ENCODE data around the gene BTAF1. TPM values are rescaled to one million over a fixed set of nuclear protein-coding genes. Genes with fewer than 3 reads are reported as not detected.
"Not testable (repeated sequence)": the region's sequence is repeated elsewhere in the genome, so short reads cannot be mapped to it uniquely, and the experiment has no call there.

Gene BTAF1
- total RNA-seq, 1 experiment from 2014 or later = 33.8 TPM

DNA sequence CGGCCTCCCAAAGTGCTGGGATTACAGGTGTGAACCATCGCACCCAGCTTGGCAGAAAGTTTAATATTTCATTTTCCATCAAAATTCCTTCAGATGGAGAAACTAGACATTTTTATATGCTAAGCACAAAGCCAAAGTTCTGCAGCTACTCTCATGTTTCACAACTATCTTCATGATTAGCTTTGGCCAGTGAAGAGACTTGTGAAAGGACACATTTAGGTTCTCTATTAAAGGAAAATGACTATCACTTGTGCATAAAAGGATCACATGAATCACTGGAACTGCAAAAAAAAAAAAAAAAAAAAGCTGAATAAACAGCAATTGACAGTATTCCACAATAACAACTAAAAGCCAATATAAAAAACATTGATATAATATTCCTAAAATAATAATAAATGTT lies 30.5 kb upstream of the BTAF1 start:
- intact Hi-C loops (cut with micrococcal nuclease; ENCODE audit: unreplicated experiment) (no loop called here), in situ Hi-C loops (cut with HindIII; ENCODE audit: low pct_unique_long_range_greater_than_20kb, low sequenced_read_pairs) (no loop called here)
- H3K27me3 ChIP-seq (ENCODE audit: control insufficient read depth, insufficient read depth, low read length) = no peaks in the 10 kb centered on the region
- no peak for TF ChIP-seq POLR2AphosphoS5 (IDR thresholded peaks at IDR 0.05; ENCODE audit: low read depth, low read length)
- no peak for TF ChIP-seq TCF7L2 (IDR thresholded peaks at IDR 0.05; ENCODE audit: low read depth, low read length)
- TF ChIP-seq, protein P1, sequence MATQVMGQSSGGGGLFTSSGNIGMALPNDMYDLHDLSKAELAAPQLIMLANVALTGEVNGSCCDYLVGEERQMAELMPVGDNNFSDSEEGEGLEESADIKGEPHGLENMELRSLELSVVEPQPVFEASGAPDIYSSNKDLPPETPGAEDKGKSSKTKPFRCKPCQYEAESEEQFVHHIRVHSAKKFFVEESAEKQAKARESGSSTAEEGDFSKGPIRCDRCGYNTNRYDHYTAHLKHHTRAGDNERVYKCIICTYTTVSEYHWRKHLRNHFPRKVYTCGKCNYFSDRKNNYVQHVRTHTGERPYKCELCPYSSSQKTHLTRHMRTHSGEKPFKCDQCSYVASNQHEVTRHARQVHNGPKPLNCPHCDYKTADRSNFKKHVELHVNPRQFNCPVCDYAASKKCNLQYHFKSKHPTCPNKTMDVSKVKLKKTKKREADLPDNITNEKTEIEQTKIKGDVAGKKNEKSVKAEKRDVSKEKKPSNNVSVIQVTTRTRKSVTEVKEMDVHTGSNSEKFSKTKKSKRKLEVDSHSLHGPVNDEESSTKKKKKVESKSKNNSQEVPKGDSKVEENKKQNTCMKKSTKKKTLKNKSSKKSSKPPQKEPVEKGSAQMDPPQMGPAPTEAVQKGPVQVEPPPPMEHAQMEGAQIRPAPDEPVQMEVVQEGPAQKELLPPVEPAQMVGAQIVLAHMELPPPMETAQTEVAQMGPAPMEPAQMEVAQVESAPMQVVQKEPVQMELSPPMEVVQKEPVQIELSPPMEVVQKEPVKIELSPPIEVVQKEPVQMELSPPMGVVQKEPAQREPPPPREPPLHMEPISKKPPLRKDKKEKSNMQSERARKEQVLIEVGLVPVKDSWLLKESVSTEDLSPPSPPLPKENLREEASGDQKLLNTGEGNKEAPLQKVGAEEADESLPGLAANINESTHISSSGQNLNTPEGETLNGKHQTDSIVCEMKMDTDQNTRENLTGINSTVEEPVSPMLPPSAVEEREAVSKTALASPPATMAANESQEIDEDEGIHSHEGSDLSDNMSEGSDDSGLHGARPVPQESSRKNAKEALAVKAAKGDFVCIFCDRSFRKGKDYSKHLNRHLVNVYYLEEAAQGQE (IDR thresholded peaks at IDR 0.05; ENCODE audit: insufficient read depth in 1 of 2, low read depth in 2 of 2, low read length in 1 of 2) = no peak
- TF ChIP-seq, protein P2, sequence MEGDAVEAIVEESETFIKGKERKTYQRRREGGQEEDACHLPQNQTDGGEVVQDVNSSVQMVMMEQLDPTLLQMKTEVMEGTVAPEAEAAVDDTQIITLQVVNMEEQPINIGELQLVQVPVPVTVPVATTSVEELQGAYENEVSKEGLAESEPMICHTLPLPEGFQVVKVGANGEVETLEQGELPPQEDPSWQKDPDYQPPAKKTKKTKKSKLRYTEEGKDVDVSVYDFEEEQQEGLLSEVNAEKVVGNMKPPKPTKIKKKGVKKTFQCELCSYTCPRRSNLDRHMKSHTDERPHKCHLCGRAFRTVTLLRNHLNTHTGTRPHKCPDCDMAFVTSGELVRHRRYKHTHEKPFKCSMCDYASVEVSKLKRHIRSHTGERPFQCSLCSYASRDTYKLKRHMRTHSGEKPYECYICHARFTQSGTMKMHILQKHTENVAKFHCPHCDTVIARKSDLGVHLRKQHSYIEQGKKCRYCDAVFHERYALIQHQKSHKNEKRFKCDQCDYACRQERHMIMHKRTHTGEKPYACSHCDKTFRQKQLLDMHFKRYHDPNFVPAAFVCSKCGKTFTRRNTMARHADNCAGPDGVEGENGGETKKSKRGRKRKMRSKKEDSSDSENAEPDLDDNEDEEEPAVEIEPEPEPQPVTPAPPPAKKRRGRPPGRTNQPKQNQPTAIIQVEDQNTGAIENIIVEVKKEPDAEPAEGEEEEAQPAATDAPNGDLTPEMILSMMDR (IDR thresholded peaks at IDR 0.05) = no peak
- no peak for TF ChIP-seq SIN3A (IDR thresholded peaks at IDR 0.05; ENCODE audit: borderline replicate concordance, insufficient read depth, low read depth, low read length)
- no peak overlapping the region for H3K4me3 ChIP-seq (ENCODE audit: low read depth in 2 of 2, low read length in 2 of 2)
- BruUV-seq (replicated peaks) = no TSS peak
- H3K36me3 ChIP-seq (ENCODE audit: control insufficient read depth, insufficient read depth, low read length) = no peaks in the 10 kb centered on the region
- H3K27ac ChIP-seq (ENCODE audit: low read length) = no peak overlapping the region
- ChIA-PET POLR2A (interaction anchor here (0.6 kb wide), 1 partner anchor 233 kb away, joined by 4 read pairs; no protein-coding TSS in a partner anchor), CTCF (no interaction called here)
- peaks cover 11% of the 10 kb centered on the region for H3K4me1 ChIP-seq (ENCODE audit: control insufficient read depth, insufficient read depth, low read length)
- H3K9me3 ChIP-seq (ENCODE audit: control insufficient read depth, insufficient read depth, low read depth, low read length) = no peaks in the 10 kb centered on the region
- ATAC-seq = no peak
- DNase-seq (ENCODE audit: low read depth, low spot score) = no peak

DNA sequence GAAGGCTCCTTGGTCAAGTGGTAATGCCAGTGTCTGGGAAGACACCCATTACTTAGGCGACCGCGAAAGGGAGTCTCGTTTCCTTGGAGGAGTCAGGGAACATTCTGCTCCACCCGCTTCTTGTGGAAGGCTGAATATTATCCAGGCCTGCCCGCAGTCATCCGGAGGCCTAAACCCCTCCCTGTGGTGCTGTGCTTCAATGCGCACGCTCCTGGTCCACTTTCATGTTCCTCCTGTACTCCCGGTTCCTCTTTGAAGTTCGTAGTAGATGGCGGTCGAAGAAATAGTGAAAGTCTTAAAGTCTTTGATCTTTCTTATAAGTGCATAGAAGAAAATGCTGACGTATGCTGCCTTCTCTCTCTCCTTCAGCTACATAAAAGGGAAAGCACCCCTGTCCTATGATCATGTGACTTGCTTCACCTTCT lies 29.3 kb upstream of the BTAF1 start:
- in situ Hi-C loops (cut with HindIII; ENCODE audit: low pct_unique_long_range_greater_than_20kb, low sequenced_read_pairs); H3K9me3 ChIP-seq (ENCODE audit: control insufficient read depth, insufficient read depth, low read depth, low read length); H3K27ac ChIP-seq (ENCODE audit: low read length); POLR2A ChIA-PET; intact Hi-C loops (cut with micrococcal nuclease; ENCODE audit: unreplicated experiment); H3K27me3 ChIP-seq (ENCODE audit: control insufficient read depth, insufficient read depth, low read length); H3K4me1 ChIP-seq (ENCODE audit: control insufficient read depth, insufficient read depth, low read length); ATAC-seq; H3K4me3 ChIP-seq (ENCODE audit: low read depth in 2 of 2, low read length in 2 of 2); DNase-seq (ENCODE audit: low read depth, low spot score); H3K36me3 ChIP-seq (ENCODE audit: control insufficient read depth, insufficient read depth, low read length); CTCF ChIA-PET; BruUV-seq (replicated peaks): not testable (repeated sequence)

DNA sequence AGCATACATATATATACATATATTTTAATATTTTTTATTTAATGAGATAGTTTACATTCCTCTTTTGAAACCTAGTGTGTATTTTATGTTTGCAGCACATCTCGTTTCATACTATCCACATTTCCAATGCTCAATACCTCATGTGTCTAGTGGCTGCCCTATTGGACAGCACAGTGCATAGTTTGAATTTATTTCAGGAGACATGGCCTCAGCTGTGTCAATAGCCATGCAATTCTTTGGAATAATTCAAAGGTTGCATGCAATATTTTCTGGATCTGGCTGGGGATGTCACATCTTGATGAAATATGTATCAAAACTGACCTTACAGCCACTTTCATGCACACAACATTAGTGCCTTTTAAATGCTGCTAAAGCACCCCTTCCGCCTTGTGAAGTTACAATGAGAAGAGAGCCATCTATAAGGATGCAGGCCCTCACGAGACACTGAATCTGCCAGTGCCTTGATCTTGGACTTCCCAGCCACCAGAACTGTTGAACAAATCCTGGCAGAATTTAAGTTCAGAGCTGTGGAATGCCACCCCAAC lies 27.3 kb upstream of the BTAF1 start:
- Histone ChIP-seq H3K36me3 (ENCODE audit: control insufficient read depth, insufficient read depth, low read length) (no peaks in the 10 kb centered on the region), H3K9me3 (ENCODE audit: control insufficient read depth, insufficient read depth, low read depth, low read length) (no peaks in the 10 kb centered on the region), H3K4me3 (ENCODE audit: low read depth in 2 of 2, low read length in 2 of 2) (no peak overlapping the region), H3K27ac (ENCODE audit: low read length) (no peak overlapping the region), H3K27me3 (ENCODE audit: control insufficient read depth, insufficient read depth, low read length) (no peaks in the 10 kb centered on the region), H3K4me1 (ENCODE audit: control insufficient read depth, insufficient read depth, low read length) (peaks cover 11% of the 10 kb centered on the region)
- in situ Hi-C loops (cut with HindIII; ENCODE audit: low pct_unique_long_range_greater_than_20kb, low sequenced_read_pairs) = no loop called here
- DNase-seq (ENCODE audit: low read depth, low spot score) (no peak), ATAC-seq (no peak)
- no TSS peak for BruUV-seq (replicated peaks)
- TF ChIP-seq, protein P2 (IDR thresholded peaks at IDR 0.05) = no peak
- no peak for TF ChIP-seq SIN3A (IDR thresholded peaks at IDR 0.05; ENCODE audit: borderline replicate concordance, insufficient read depth, low read depth, low read length)
- intact Hi-C loops (cut with micrococcal nuclease; ENCODE audit: unreplicated experiment) = no loop called here
- POLR2A ChIA-PET = no interaction called here
- CTCF ChIA-PET = no interaction called here

All from Panc1 (cell line).